A549 (cell line): ENCODE measurements around the gene LENG8.

Source experiments
- JUN ChIP-seq, 2 experiments: fragments of >200 bp; sonication (Bioruptor Twin); formaldehyde crosslinking; IDR thresholded peaks; 2 replicates in 1 of 2; 3 replicates in 1 of 2; pipeline ENCODE4 v1.6.1; 2016 to 2017
- MYC ChIP-seq: IDR thresholded peaks from 2 replicates; pipeline ENCODE4 v1.6.1; 2012; ENCODE audit warnings: mild to moderate bottlenecking, inconsistent platforms, low read length, improper control_type of control experiment, borderline replicate concordance

GRCh38 chr19:54507824-54508223, 58.8 kb downstream of the LENG8 start:
- TF ChIP-seq MYC (no peak), JUN (IDR thresholded peaks at IDR 0.05) (no peak)
